HPDE6-E6E7 (cell line): ENCODE measurements around the gene OLFML2A.
A peak's percentile ranks its signal among the peaks of the same experiment; 100 is the strongest.
"Not testable (repeated sequence)": the region's sequence is repeated elsewhere in the genome, so short reads cannot be mapped to it uniquely, and the experiment has no call there.

Experiments
- DNase-seq: peaks from one replicate; pipeline ENCODE4 v3.0.0; 2011; ENCODE audit warnings: missing footprints; ENCODE audit errors: extremely low spot score

OLFML2A gene

DNA sequence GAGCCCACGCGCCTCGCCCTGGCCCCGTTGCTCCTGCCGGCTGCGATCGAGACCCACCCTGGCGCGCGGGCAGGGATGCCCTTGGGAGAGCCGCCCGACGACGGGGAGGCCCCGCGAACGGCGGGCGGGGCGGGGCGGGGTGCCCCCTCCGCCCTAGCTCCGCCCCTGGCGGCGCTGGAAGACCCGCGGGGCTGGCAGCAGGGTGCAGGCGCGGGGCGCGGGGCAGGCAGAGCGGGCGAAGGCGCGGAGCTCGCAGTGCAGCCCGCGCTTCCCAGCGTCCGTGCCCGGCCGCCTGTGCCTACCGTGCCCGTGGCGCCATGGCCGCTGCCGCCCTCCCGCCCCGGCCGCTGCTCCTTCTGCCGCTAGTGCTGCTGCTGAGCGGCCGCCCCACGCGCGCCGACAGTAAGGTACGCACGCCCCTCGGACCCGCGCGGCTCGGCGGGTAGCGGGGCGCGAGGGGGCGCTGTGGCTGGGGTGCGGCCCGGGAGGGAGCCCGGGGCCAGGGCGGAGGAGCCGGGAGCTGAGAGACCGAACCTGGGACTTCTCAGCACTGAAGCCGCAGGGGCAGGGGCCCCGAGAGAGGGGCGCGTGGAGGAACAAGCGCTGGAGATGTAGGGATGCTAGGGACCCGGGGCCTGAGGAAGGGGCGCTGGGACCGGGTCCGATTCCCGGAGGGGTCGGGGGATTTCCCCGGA, at the start of gene OLFML2A:
TSS of gene OLFML2A (plus strand) at position 180 of the 695 bp plus-strand sequence. CDS start at position 318, 138 bp downstream.
- DNase-seq = no peak

DNA sequence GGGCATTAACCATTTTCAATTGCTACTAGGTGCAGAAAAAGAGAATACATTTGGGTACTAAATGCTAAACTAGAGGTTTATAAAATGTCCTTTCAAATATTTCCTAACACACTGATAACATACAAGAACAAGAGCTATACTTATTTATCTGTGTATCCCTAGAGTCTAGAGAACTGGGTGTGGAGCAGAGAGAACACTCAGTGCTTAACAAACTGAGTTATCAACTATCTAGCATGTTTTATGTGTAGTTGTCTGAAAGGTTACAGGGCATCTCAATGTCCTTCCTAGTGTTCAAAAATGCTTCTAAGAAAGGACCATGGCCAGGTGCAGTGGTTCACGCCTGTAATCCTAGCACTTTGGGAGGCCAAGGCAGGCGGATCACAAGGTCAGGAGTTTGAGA, 46.2 kb upstream of the OLFML2A start:
- DNase-seq = no peak

DNA sequence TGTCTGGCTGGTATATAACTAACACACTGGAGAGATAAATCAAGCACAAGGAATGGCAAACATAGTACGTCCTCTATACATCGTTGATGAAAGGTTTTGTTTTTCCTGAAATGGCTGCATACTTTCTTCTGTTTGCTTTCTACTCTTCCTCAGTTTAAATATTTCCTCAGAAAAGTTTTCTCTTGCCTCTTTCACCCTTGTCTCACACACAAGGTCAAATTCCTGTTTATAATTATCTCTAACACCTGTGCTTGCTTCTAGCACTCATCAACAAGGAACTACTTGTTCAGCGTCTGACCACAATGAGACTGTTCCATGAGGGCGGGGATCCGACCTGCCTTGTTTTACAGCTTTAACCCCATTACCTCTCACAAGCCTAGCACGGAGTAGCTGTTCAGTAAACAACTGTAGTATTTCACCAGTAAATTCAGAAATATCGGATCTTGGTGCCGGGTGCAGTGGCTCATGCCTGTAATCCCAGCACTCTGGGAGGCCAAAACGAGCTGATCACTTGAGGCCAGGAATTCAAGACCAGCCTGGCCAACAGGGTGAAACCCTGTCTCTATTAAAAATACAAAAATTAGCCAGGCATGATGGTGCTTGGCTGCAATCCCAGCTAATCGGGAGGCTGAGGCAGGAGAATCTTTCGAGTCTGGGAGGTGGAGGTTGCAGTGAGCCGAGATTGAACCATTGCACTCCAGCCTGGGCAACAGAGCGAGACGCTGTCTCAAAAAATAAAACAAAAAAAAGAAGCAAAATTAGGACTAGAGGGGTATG, 42.8 kb upstream of the OLFML2A start:
- DNase-seq = peak; percentile 35

DNA sequence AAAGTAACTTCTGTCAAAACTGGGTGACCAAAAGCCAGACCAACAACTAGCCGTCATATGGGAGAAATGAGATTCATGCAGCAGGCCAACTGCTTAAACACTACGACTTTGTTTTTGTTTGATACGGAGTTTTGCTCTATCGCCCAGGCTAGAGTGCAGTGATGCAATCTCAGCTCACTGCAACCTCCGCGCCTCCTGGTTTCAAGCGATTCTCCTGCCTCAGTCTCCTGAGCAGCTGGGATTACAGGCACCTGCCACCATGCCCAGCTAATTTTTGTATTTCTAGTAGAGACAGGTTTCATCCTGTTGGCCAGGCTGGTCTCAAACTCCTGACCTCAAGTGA, 42.2 kb upstream of the OLFML2A start:
- DNase-seq = not testable (repeated sequence)

DNA sequence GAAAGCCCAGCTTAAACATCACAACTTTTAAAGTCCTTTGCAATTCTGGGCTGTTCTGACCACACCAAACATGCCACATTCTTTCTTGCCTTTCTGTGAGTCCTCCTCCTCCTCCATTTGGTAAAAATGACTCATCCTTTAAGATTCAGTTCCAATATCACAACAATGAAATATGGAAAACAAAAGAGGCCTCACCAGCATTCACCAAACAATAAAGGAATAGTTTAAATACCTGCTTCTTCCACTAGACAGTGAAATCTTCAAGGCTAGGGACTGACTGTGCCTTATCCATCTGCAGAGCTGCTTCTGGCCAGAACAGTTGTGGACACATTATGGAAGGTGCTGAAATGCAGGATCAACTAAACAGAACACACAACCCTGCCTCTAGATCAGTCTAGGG, 41.8 kb upstream of the OLFML2A start:
- peak; percentile 27 for DNase-seq

DNA sequence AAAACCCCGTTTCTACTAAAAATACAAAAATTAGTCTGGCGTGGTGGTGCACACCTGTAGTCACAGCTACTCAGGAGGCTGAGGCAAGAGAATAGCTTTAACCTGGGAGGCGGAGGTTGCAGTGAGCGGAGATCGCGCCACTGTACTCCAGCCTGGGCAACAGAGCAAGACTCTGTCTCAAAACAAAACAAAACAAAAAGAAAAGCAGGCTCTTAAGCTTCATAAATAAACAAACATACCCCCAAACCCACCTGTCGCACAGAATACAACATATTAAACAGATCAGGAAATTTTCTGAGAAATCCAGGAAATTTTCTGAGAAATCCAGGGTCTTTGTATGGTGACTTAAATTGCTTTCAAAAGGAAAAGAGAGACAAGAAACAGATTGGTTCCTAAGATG, 38.9 kb upstream of the OLFML2A start:
- DNase-seq = not testable (repeated sequence)

DNA sequence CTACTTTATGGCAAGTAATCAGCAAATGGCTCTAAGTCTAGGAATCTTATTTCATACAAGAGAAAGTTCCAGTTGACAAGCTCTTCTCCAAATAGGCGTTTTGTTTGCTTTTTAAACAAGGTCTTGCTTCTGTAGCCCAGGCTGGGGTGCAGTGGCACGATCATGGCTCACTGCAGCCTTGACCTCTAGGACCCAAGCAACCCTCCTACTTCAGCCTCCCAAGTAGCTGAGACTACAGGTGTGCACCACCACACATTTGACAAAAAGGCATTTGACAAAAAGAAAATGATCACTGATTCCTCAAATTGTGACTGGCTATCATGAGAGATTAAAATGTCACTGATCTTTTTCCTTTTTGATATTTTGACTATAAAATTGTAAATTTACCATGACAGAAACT, 37.6 kb upstream of the OLFML2A start:
- DNase-seq = no peak

DNA sequence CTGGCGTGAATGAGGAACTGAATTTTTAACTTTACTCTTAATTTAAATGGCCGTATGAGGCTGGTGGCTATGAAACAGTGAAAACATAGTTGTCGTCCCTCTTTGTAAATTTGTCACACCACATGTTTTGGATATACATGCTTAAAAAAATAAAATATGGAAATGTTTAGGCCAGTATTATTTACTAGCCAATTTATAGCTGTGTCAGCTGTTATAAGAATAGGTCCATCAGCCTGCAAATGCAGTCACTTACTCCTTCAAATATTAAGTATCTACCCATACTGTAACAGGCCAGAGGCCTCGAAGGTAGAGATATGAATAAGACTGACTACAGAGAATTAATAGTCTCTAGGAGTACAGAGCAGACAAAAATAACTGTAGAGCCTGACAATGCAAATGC, 35.8 kb upstream of the OLFML2A start:
- no peak for DNase-seq

DNA sequence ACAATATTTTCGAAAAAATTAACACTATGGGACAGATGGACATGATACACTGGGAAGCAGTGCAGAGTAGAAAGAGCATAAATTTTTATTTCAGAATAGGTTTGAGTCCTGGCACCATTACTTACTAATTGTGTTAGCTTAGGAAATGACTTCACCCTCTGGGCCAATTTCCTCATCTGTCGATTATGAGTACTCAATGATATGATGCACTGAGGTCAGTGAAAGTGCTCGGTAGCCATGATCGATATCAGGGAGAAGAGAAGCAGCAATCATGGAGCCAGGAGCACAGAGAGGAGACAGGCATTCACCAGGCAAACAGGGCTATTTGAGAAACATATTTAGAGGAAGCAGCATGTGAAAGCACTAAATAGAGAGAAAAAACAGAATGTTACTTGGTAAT, 35.3 kb upstream of the OLFML2A start:
- no peak for DNase-seq

DNA sequence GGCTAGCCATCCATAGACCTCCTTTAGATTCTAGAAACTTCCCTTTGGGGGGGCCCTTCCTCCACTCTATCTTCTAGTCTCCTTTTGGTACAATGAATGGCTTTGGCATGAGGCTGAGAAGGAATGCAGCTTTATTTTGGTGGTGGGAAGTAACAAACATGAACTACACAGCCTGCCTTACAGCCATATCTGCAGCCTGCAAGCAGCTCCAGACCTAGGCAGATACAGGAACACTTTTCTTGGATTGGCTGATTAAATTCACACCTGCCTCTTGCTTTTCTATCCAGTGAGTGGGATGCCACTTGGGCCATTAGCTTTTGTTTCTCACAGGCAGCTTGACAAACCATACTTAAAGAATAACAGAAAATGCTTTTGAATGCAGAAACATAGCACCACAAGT, 34.0 kb upstream of the OLFML2A start:
- DNase-seq = no peak

DNA sequence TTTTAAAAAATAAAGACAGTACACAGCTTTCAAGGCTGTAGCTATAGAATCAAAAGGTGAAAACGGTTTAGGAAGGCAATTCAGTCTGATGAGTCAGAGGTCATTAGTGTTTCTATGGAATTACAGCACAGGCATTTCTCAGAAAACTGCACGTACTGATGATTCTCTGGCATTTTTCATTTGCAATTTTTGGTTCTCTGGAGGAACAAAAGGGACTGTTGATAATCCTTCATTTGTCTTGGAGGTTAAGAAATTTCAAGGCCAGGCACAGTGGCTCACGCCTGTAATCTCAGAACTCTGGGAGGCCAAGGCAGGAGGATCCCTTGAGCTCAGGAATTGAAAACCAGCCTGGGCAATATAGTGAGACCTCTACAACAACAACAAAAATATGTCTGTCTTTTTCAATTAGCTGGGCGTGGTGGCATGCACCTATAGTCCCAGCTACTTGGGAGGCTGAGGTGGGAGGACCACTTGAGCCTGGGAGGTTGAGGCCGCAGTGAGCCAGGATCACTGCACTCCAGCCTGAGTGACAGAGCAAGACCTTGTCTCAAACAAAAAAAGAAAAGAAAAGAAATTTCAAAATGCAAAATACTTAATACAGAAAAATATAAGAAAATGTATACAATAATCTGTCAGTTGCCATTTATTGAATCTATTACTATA, 33.1 kb upstream of the OLFML2A start:
- DNase-seq = no peak

DNA sequence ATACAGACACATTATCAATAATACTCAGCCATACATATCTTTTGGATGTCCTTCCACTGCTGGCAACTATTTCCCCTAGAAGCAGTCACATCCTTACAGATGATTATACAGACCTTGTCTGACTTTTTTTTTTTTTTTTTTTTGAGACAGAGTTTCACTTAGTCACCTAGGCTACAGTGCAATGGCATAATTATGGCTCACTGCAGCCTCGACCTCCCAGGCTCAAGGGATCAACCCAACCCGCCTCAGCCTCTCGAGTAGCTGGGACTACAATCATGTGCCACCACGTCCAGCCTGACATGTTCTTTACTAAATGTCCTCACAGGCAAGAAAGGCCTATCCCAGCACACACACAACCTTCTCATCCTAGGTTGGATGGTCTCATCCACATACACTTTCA, 29.9 kb upstream of the OLFML2A start:
- DNase-seq = no peak

DNA sequence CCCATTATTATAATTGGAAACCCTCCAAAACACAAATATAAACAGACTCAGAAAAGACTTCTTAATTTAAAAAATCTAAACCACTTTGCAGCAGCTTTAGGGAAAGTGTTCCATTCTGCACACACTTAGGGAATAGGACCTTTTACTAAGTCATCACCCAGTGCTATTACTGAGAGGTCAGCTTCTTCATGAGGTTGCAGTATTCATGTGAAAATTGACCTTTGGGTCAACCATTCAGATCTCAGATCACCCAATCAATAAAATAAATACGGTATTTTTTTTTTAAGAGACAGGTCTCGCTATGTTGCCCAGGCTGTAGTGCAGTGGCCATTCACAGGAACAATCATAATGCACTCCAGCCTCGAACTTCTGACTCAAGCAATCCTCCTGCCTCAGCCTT, 27.6 kb upstream of the OLFML2A start:
- DNase-seq = no peak

DNA sequence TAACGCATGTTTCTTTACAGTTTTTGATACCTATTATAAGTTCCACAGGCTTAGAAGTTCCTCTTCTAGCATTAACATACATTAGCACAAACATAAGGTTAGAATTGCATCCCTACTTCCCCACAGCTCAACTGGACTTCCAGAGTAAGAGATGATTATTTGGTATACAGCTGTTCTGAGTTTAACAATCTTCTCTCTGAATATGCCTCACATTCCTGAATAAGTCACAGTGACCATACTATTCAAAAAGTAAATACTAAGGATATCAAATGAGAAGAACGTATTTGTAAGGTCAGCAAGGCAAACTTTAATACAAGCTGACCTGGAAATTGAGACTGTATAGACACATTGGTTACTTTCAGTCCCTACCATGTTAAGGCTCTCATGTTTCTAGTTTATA, 27.2 kb upstream of the OLFML2A start:
- DNase-seq = no peak

DNA sequence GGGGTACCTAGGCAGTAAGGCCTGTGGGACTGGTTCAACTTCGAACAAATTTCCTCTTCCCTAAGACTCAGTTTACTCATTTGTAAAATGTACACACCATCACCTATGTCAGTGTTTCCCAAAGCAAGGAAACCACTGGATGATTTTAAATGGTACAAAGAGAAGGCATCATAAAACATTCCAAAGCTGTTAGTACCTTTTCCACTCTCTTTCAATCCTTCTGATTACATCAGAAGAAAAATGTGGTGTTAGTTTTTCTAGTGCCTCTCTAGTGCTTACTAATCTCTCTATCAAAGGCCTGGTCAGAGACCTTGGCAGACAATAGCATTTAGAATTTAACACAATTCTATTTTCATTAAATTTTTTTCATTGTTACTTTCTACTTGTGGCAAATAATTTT, 24.0 kb upstream of the OLFML2A start:
- no peak for DNase-seq

DNA sequence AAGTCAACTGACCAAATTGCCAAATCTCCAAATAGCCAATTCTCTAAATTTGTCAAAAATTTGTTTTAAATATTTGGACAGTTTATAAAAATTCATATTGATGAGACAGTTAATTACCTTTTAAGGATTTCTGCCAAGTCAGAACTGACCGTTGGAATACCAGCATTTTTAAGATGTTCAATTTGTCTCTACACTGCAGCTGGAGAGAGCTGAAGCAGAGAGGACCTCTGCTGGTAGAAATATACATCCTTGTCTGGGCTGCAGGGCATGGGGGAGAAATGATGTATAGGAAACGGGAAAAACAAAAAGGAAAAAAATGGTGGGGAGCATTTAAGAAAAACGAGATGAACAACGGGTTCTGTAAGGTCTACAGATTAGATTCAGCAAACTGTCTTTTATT, 22.6 kb upstream of the OLFML2A start:
- DNase-seq = no peak

DNA sequence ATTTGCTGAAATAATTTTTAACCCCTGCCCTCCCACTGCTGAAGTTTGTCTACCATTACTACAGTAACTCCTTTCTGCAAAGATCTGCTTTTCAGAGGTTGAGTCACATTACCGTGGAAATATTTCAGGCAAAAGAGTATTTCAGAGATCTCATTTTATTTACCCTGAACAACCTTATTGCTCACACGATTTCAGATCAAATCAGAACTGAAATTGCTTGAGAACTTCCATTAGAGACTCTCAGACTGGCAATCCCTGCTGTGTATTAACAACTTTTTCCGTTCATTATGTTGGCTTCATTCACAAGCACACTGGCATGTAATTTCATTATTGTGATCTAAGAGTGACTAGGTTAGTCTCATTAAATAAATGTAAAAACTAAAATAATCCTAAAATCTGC, 21.9 kb upstream of the OLFML2A start:
- DNase-seq = no peak

DNA sequence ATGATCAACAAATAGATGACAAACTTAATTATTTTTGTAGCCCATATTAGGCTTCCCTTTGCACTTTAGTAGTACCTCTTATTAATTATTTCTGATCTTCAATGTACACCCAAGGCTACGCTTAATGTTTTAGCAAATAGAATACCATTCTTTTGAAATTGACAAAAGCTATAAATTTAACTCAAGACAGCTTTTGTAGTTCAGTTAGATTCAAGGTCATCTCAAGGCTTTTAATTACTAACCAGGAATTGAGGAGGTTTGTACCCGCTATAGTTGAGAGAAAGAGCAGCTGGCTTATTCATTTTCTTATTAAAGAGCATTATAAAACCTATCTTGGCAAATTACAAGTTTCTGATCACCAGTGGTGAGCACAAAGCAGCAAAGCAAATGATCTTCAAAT, 20.9 kb upstream of the OLFML2A start:
- DNase-seq = no peak

DNA sequence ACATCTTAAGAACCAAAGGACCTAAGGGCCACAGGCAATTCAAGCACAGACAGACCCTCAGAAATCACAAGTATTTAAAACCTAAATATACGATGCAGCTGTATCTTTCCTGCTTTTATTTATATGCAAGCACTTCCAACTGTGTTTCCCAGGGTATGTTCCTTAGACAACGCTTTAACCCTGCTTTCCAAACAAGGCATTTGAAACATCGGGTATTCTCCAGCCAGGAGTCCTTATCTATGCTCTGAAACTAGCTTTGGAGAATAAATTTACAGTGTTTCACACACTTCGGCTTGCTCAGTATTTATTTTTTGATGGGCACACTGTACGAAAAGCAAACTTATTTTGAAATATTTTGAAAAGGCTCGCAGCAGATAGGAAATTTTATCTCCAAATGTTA, 19.3 kb upstream of the OLFML2A start:
- DNase-seq = no peak

DNA sequence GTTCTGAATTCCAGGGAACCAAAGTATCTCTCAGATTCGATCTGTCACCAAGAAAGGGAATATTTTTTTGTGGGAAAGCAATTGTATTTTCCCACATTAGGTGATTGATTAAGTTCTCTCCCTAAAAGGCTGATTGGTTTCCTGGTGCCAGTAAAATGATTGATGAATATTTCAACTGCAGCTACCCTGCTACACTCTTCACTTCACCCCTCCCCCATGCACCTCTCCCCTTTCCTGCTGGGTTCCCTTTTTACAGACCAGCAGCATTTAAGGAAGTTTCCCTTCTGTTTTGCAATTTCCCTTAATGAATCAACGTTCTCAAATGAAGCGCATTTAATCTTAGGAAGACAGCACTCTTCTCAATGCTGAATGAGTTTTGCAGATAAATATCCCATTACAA, 18.9 kb upstream of the OLFML2A start:
- no peak for DNase-seq

DNA sequence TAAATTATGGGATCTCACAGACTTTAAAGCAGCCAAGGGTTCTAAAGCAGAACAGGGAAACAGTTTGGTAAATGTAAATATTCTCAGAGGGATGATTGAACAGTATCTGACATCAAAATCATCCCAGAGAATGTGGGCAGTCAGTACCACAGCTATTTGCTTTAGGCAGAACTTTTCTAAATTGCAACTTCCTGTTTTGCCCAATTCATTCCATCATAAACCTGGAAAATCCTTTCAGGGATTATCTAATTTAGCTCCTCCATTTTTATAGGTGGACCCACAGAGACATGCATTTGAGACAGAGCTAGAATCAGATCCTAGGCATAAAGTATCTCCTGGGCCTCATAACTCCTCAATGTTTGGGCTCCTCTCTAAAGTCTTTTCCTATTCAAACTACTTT, 18.2 kb upstream of the OLFML2A start:
- DNase-seq = no peak

DNA sequence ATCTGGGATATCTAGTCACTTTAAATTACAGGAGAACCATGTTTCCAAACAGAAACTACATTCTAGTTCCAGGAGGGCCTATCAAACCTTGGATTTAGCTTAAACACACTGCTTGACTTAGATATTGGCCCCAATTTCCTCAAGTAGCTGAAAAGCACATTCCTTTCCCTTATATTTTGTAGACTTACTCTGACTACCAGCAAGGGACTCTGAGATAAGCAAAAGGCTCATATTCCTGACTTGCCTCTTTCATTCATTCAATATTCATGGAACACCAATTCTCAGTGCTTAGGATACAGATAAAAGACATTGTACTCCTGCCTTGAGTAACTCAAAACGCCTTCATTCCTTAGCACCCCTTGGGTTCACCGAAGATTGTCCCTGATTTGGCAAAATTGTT, 17.6 kb upstream of the OLFML2A start:
- DNase-seq = no peak

DNA sequence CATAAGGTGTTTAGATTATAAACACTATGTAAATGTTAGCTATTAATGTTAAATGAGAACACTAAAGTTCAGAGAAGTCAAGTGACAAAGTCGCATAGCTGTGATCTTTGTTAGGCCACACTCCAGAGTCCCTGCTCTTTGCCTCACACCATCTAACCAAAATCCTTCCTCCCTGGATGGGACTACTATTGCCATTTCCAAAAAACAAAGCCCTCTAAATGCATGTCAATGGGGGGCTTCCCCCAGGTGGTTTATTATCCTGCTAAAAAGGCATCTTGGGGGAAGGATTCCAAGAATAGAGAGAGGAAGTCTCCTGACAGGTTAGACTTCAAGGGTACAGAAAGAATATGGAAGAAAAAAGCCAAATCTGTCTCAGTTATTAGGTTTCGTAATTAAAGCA, 16.2 kb upstream of the OLFML2A start:
- no peak for DNase-seq
